ENCODE measurements around the gene C1QTNF4.
A peak's percentile ranks its signal among the peaks of the same experiment; 100 is the strongest.

The C1QTNF4 gene

DNA sequence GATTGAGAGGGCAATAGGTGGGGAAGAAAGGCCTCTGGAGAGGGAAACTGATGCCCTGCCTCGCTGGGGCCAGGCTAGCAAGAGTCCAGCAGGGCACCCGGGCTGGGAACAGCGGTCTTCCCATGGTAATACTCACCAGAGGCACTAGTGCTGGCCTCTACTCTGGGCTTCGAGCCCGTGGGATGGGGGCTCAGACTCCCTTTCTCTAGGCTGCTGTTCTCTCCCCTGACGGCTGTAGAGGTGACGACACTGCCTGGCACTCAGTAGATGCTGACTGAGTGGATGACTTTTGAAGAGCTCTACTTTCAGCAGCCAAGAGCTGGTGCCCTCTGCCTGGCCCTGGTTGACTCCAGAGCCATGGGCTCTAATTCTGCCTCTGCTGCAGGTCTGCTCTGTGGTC, 818 bp upstream of the C1QTNF4 start:
- DNase-seq (ENCODE audit: insufficient read length, low spot score) (no peak), FAIRE-seq (no peak)

DNA sequence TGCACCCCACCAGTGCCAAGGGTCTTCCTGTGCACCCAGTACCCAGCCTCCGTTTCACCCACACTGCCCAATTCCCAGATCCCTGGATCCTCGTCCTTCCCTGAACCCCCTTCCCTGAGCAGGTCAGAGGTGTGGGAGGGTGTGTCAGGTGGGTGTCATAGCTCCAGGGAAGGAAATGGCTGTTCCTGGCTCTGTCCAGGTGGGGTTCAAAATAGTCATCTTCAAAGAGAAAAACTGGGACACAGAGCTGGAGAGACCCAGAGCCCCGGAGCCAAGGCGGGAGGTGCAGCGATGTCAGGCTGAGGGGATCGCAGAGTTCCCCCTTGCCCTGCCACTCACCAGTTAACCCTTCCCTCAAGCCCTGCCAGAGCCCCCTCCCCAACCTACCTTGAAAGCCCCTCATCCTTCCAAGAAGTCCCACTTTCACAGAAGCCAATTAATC, 698 bp downstream of the C1QTNF4 start:
- no peak for DNase-seq (ENCODE audit: insufficient read length, low spot score)
- no peak for FAIRE-seq

DNA sequence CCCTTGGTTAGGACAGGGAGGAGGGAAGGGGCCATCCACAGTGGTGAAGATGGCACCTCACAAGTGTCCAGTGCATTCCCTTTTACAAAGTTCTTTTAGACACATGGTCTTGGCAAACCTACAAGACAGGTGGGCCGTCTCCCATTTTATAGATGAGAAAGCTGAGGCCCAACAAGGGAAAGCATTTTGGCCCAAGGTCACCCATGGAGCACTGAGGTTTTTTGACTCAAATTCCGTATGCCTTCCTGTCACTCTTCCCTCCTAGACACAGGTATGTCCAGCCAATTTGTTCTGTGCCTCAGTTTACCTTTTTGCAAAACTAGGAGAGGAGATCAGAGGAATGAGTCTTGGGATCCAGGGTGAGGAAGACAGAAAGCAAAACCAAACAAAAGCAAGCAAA, 1.2 kb downstream of the C1QTNF4 start:
- DNase-seq (ENCODE audit: insufficient read length, low spot score) (no peak), FAIRE-seq (no peak)

DNA sequence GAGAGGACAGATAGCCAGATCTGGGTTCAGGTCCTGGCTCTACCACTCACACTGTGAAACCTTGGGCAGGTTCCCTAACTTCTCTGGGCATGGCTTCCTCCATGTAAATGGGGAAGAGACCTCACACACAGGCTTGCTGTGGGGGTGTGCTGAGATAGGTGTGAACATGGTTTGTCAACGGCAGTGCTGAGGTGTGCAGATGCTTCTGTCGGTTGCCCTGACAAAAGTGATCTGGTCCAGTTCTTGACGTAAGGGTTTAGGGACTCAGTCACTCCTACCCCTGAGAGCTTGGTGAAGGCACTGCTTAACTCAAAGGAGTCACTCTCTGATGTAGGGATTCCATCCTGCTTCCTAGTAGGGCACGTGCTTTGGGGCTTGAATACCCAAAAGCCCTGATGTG, 2.0 kb downstream of the C1QTNF4 start:
- no peak for FAIRE-seq
- DNase-seq (ENCODE audit: insufficient read length, low spot score): no peak

DNA sequence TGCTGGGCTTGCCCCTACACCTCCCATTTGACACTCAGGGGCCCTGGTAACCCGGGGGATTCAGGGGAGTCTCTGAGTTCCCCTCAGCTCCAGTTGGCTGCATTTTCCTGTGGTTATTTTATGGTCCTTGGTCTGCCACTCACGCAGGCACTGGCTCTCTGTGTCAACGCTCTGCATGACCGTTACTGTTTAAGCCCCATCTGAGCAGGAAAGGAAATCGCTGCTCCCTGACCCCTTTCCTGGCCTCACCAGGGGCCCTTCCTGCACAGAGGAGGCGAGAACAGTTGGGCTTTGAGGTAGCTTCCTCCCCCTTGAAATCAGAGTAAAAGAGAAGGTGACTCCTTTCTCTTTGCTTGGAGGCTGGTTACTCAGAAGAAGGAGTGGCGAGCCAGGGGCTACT, 2.4 kb downstream of the C1QTNF4 start:
- DNase-seq (ENCODE audit: insufficient read length, low spot score): no peak
- FAIRE-seq: no peak

DNA sequence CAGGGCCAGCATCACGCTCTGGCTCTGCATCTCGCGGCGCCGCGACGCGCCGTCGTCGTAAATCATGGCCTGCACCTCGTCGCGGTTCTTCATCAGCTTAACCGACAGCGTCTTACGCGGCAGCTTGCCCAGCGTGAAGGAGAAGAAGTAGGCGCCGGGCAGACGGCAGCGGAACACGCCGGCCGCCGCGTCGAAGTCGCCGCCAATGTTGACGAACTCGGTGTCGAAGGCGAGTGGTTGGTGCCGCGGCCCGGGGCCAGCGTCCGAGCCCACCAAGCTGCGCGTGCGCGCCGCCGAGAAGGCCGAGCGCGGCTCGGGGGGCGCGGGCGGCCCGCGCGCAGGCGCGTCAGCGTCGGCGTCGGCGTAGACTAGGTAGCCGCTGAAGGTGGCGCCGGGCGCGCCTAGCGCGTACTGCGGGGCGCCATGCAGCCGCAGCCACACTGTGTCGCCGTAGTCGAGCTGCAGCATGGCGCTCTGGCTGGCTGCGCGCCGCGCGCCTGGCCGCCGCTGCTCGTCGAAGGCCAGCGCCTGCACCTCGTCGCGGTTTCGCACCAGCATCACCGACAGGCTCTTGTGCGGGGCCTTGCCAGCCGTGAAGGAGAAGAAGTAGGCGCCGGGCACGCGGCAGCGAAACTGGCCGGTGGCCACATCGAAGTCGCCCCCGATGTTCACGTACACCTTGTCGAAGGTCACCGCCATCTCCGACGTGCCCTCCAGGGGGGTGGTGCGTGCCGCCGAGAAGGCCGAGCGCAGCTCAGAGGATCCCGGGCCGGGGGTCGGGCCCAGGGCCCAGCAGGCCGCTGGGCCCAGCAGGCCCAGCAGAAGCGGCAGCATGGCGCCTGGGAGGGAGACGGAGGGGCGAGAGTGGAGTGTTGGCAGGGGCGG, 4.0 kb downstream of the C1QTNF4 start:
- DNase-seq (ENCODE audit: insufficient read length, low spot score): no peak

DNA sequence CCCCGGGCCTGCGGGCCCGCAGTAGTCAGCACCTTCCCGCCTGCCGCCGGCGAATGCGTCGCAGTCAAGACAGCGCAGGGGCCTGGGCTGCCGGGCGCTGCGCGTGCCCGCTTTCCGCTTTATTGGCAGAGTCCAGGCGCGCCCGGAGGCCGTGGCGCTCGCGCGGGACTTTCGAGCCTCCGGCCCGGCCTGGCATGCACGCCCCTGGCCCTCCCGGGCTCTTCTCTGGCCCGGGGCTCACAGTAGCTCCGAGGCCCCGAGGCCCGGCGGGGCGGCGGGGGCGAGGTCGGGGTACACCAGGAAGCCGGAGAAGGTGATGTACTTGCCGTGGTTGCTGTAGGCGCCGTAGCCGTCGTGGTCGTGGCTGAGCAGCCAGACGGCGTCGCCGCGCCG, 4.6 kb downstream of the C1QTNF4 start:
- no peak for FAIRE-seq
- no peak for DNase-seq (ENCODE audit: insufficient read length, low spot score)

More for the DNA sequence above, 4.0 kb downstream of the C1QTNF4 start:
- FAIRE-seq: no peak

DNA sequence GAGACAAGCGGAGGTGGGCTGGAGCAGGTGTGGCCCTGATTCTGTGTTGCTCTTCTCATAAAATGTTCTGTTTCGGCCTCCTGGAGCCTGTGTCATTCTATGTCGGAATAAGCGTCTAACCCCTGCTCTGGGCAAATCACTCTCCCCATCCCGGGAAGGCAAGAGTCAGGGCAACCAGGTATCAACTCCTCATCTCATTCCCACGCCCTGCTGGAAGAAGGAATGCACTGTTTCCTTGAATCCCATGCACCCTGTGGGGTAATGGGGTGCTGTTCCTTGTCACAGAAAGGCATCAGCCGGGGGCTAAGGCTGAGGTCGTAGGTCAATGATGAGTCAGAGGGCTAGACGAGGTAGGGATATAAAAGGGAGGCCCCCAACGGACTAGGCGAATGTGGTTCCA, 5.1 kb downstream of the C1QTNF4 start:
- FAIRE-seq (peak; percentile 55), DNase-seq (ENCODE audit: insufficient read length, low spot score) (no peak)

DNA sequence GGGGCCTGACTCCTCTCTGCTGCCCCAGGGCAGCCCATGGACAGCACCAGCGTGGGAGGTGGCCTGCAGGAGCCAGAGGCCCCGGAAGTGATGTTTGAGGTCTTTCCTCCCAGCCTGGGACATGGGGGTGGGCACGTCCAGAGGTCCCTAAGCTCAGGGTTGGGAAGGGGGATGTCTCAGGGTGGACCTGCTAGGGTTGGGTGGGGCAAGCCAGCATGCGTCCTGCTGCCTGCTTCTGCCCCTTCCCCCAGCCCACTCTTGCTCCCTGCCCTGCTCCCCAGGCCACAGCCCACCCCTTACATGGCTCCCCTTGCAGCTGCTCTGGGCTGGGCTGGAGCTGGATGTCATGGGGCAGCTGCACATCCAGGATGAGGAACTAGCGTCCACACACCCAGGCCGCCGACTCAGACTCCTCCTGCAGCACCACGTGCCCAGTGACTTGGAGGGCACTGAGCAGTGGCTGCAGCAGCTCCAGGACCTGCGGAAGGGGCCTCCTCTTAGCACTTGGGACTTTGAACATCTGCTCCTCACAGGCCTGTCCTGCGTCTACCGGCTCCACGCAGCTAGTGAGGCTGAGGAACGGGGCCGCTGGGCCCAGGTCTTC, 6.4 kb downstream of the C1QTNF4 start:
- no peak for FAIRE-seq
- DNase-seq (ENCODE audit: insufficient read length, low spot score): no peak

DNA sequence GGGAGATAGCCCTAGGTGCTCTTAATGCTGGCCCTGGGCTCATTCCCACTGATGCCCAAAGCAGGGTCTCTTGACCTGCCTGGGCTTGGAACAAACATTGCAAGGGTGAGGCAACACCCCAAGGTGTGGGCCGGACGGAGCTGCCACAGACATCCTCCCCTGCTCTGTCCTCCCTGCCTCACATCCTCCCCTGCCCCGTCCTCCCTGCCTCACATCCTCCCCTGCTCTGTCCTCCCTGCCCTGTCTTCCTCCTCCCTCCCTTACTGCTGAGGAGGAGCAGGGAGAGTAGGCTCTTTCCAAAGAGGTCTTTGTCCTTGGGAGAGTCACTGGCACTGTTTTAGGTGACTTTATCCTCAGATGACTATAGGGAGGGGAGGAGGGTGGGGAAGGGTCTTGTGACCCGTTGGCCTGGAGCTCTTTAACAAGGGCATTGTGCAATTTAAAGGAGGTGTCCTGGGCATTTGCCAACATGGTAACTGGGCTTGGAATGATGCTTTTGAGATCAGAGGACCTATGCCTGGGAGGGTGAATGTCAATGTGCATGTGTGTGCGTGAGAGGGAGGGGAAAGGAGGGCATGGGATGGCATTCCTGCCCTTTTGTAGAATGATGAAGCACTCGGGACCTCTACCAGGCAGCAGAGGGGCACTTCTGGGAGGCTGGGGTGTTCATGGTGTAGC, 7.0 kb downstream of the C1QTNF4 start:
- FAIRE-seq (no peak), DNase-seq (ENCODE audit: insufficient read length, low spot score) (no peak)

DNA sequence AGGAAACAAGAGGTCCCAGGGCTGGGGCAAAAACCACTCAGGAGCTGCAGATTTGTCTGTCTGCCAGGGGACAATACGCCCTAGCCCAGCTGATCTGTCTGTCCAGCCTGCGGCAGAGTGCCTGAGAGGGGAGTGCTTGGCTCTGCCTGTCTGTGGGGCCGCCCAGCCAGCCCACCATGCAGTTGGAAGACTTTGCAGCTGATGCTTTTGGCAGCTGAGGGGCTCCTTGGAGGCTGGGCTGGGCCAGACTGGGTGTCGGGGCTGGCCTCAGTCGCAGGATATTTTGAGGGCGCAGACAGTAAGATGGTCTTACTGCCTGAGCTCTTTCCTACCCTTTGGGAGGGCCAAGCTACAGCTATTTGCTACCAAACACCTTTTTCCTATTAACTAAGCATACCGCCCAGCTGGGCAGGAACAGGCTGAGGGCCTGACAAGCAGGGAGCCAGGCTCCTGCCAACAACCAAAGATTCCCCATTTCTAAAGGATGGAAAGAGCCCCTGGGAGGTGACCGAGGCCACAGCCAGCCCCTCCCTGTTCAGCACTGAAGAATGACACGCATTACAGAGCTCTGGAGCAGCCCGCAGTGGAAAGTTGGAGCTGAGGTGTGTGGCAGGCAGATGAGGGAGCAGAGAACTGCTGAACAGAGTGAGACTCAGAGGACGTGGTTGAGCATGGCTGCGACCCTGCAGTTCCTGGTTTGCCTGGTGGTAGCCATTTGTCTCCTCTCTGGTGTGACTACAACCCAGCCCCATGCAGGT, 7.9 kb downstream of the C1QTNF4 start, which contains the start of gene FAM180B:
Gene FAM180B, plus strand, starts transcription at position 581 of the 758 bp plus-strand sequence. Its CDS starts 91 bp downstream, at position 672.
- FAIRE-seq (no peak), DNase-seq (ENCODE audit: insufficient read length, low spot score) (no peak)

DNA sequence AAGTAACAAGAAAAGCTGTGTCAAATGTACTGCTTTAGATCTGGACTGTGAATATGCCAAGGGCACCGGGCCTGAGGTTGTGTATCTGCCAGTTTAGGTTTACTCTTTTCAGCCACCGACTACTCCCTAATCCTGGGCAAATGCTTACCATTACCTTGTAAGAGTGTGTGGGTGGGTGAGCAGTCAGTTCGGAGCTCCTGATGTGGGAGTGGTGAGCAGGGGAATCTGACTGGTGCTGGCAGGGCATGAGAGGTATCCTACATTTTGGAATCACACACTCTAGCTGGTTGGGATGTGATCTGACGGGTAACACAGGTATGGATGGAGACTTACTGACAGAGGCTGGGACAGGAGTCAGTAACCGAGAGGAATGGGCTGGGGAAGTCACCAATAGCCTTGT, 10.4 kb downstream of the C1QTNF4 start:
- DNase-seq (ENCODE audit: insufficient read length, low spot score) (no peak), FAIRE-seq (no peak)

DNA sequence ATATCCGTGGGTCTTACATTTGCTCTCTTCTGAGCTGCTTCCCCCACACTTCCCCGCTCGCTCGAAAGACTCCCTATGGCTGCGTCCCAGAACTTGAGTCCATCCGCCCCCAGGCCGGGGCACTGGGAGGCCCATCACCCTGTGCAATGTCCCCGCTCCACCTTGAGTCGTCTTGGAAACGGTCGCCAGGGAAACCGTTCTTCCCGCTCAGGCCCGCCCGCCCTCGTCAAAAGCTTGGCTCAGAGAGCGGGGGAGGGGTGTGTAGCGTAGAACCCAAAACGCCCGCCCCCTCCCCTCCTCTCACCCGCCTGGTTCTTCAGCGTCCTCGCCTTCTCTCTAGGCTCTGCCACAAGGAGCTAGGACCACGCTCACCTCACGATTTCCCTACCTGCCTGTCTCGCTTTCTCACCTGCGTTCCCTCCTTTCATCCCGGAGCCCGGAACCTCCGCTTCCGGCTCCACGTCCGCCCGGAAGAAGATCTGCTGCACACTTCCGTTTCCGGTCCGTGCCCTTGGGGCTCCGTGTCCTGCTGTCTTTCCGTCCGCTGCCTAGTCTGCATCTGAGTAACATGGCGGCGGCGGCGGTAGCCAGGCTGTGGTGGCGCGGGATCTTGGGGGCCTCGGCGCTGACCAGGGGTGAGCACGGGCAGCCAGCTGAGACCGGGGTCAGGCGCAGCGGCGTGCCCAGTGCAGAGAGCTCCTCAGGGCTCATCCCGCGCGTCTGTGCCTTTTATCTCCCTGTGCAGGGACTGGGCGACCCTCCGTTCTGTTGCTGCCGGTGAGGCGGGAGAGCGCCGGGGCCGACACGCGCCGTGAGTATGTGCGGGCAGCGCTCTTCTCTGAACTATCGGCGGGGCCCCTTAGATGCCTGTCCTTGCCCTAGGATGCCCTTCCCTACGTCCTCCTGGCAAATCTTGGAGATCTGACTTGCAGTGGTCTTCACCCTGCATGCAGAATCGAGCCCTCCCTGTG, 15.4 kb downstream of the C1QTNF4 start, which contains the start of the genes KBTBD4 and NDUFS3:
Gene KBTBD4, minus strand, starts transcription at position 447 of the 971 bp plus-strand sequence. Its CDS starts 19 bp downstream, at position 428.
Gene NDUFS3, plus strand, starts transcription at position 551 of the 971 bp plus-strand sequence. Its CDS starts 18 bp downstream, at position 569.
- peak; percentile 51 for FAIRE-seq
- peak; percentile 83 for DNase-seq (ENCODE audit: insufficient read length, low spot score)

DNA sequence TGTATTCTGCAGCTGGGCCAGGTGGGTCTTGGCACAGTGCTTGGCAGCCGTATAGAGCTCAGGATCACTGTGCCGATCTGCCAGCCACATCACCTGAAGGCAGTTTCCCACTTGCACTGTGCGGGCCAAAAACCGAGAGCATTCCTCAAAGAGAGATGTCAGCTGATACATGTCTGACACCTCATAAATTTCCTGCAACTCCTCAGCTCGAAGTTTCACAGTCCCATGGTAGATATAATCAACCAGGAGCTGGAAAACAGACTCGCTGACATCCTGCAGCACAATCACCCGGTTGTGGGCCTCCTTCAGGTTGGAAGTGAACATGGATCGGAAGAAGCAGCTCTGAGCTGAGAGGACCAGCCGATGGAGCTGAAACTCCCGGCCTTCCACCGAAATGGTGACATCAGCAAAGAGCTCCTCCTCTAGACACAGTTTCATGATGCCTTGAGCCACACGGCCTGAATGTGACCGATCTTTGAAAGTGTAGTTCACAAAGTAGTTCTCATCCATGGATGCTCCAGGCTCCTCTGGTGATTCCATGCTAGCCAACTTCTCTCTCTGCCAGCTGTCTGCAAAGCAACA, 16.7 kb downstream of the C1QTNF4 start:
- FAIRE-seq: no peak
- no peak for DNase-seq (ENCODE audit: insufficient read length, low spot score)

DNA sequence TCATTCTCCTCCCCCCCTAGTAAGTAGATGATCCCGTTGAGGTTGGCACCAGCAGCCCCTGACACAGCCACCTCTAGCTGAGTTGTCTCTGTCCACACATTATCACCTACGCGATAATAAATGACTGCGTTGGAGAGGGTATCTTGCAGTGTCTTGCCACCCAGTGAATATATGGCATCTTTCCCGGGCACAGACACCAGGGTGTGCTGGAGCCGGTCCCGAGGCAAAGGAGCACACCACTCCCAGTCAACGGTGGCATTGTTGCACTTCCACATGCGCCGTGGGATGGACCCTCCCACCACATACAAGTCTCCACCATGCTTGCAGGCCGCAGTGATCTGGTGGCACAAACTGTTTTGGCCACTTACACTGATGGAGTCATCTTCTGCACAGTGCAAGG, 20.9 kb downstream of the C1QTNF4 start:
- no peak for FAIRE-seq
- DNase-seq (ENCODE audit: insufficient read length, low spot score): no peak

DNA sequence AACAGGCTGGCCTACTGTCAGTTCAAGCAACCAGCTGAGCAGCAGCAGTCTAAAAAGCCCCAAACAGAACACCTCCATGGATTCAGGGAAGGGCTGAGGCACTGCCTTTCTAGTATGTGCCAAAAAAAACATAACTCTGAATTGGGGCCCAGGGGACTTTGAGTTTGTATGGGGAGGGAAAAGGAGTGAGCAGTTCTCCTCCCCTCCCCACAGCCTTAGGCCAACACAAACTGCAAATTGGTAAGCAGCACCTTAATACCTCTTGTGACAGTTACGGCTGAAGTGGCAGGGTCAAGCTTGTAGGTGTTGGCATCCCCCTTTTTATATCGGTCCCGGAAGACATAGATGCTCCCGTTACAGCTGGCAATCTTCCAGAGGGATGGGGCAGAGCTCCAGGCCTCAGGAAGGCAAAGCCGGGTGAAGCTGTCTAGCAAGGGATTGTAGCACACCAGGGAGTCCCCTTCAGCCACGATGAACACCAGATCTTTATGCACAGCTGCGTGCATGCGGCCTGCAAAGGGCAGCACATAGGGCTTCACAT, 21.4 kb downstream of the C1QTNF4 start:
- no peak for FAIRE-seq
- DNase-seq (ENCODE audit: insufficient read length, low spot score): no peak

DNA sequence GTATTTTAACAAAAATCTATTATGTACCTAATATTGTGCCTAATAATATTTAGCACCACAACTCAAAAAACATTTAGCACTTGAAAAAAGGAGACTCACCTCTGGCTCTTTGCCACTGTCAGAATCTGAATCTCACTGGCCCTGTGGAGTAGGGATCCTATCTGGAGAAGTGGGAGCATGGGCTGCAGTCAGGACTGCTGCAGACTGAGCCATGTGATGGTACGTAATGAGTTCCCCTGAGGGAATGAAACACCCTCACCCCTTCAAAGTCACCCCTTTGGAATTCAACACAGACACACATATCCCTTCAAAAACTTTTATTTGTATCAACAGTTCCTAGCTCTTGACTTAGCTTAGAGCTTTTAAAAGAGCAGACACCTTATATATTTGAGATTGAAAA, 22.3 kb downstream of the C1QTNF4 start:
- DNase-seq (ENCODE audit: insufficient read length, low spot score): no peak
- no peak for FAIRE-seq

DNA sequence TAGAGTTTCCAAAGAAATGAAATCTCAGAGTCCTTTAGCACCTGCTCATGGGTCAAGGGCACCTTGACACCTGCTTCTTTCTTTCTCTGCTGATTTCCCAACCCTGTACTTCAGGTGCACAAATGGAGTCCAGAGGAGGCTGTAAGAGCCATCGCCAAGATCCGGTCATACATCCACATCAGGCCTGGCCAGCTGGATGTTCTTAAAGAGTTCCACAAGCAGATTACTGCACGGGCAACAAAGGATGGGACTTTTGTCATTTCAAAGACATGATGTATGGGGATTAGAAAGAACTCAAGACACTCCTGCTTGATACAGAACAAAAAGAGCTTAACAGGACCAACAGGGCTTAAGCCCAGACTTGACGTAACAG, 22.9 kb downstream of the C1QTNF4 start:
- DNase-seq (ENCODE audit: insufficient read length, low spot score) (no peak), FAIRE-seq (no peak)

Data from HTR-8/SVneo (cell line).